OCI-LY7 (cell line): ENCODE data around the gene SLC48A1. TPM values are rescaled to one million over a fixed set of nuclear protein-coding genes. Genes with fewer than 3 reads are reported as not detected.

Experiments used
- BruUV-seq: library from RNA; stranded (reverse); fragments of 400-500 nt; replicated peaks from 2 replicates; lab custom pipeline; 2021; lab: Mats Ljungman, UMichigan
- CTCF ChIA-PET: fragments of 300-600 bp; sonication (Branson Sonifier 250); formaldehyde crosslinking; loops from one replicate; lab custom pipeline; 2022; ENCODE audit warnings: antibody characterized with exemption; ENCODE audit not compliant: unreplicated experiment; lab: Charles Lee
- POLR2A ChIA-PET: fragments of 300-600 bp; sonication (Branson Sonifier 250); formaldehyde crosslinking; loops from one replicate; lab custom pipeline; 2022; ENCODE audit warnings: antibody characterized with exemption; lab: Charles Lee
- DNase-seq: peaks from one replicate; pipeline ENCODE4 v3.0.0-alpha.2; 2015; ENCODE audit warnings: low spot score
- H2AFZ ChIP-seq: fragments of 200-600 bp; sonication (generic), shearing (Covaris generic); 2 replicates; pipeline ENCODE4 v1.6.1; 2014; ENCODE audit warnings: mild to moderate bottlenecking, antibody characterized with exemption, low read length, moderate library complexity
- H3K27ac ChIP-seq: fragments of 200-600 bp; sonication (generic); 2 replicates; pipeline ENCODE4 v1.5.1; 2014; ENCODE audit warnings: mixed run types, low read depth, mild to moderate bottlenecking, moderate library complexity, low read length, inconsistent platforms; ENCODE audit not compliant: poor library complexity, severe bottlenecking
- H3K36me3 ChIP-seq: fragments of 200-600 bp; sonication (generic); 2 replicates; pipeline ENCODE4 v1.6.1; 2014; ENCODE audit warnings: mild to moderate bottlenecking, antibody characterized with exemption, low read length, moderate library complexity, mixed read lengths; ENCODE audit not compliant: insufficient read depth
- H3K4me1 ChIP-seq: fragments of 200-600 bp; sonication (generic); 2 replicates; pipeline ENCODE4 v1.5.1; 2014; ENCODE audit warnings: mild to moderate bottlenecking, low read length; ENCODE audit not compliant: insufficient read depth, poor library complexity, severe bottlenecking
- H3K4me2 ChIP-seq: fragments of 200-600 bp; sonication (generic); 2 replicates; pipeline ENCODE4 v1.6.1; 2014; ENCODE audit warnings: mild to moderate bottlenecking, low read length
- H3K4me3 ChIP-seq: fragments of 200-600 bp; sonication (generic); 2 replicates; pipeline ENCODE4 v1.5.1; 2014; ENCODE audit warnings: mild to moderate bottlenecking, low read depth, low read length; ENCODE audit not compliant: poor library complexity, severe bottlenecking
- H3K79me2 ChIP-seq: fragments of 200-600 bp; sonication (generic); 2 replicates; pipeline ENCODE4 v1.6.1; 2016; ENCODE audit warnings: low read depth, mild to moderate bottlenecking, low read length, moderate library complexity, mixed read lengths; ENCODE audit not compliant: insufficient read depth
- H3K9me2 ChIP-seq: fragments of 200-600 bp; sonication (generic); 2 replicates; pipeline ENCODE4 v1.6.1; 2016; ENCODE audit warnings: mild to moderate bottlenecking, low read length, mixed read lengths; ENCODE audit not compliant: insufficient read depth
- H3K9me3 ChIP-seq: fragments of 200-600 bp; sonication (generic); 2 replicates; pipeline ENCODE4 v1.6.1; 2014; ENCODE audit warnings: mild to moderate bottlenecking, mixed run types, low read length, mixed read lengths
- H4K20me1 ChIP-seq: fragments of 200-600 bp; sonication (generic); 2 replicates; pipeline ENCODE4 v1.6.1; 2014; ENCODE audit warnings: mild to moderate bottlenecking, antibody characterized with exemption, low read length, moderate library complexity, mixed read lengths; ENCODE audit not compliant: insufficient read depth
- EZH2phosphoT487 ChIP-seq: fragments of 200-600 bp; sonication (generic); IDR thresholded peaks from 2 replicates; pipeline ENCODE4 v1.6.1; 2018; ENCODE audit warnings: low read depth, borderline replicate concordance, mild to moderate bottlenecking, mixed run types, antibody characterized with exemption, low read length, moderate library complexity, mixed read lengths
- intact Hi-C: fragments of 100-400 bp; cut with micrococcal nuclease; formaldehyde crosslinking; loops from one replicate; pipeline ENCODE4 v1.10.0; 2022; ENCODE audit not compliant: unreplicated experiment
- total RNA-seq, 2 experiments: library from RNA; depleted of rRNA in 1 of 2; stranded (reverse); fragments of >200 nt in 1 of 2; shearing (Covaris generic) in 1 of 2; gene quantifications; 2 replicates each; pipeline ENCODE4 v1.2.3, GENCODE V29; 2014 to 2022
- TF ChIP-seq, protein P1 (sequence below): fragments of 200-600 bp; sonication (generic); conservative IDR thresholded peaks from 2 replicates; pipeline ENCODE4 v1.5.1; 2014; ENCODE audit warnings: mild to moderate bottlenecking, antibody characterized with exemption, low read length, moderate library complexity, mixed read lengths

SLC48A1 gene
- total RNA-seq, 2 experiments from 2014 or later = 9.6 to 12.0 TPM

DNA sequence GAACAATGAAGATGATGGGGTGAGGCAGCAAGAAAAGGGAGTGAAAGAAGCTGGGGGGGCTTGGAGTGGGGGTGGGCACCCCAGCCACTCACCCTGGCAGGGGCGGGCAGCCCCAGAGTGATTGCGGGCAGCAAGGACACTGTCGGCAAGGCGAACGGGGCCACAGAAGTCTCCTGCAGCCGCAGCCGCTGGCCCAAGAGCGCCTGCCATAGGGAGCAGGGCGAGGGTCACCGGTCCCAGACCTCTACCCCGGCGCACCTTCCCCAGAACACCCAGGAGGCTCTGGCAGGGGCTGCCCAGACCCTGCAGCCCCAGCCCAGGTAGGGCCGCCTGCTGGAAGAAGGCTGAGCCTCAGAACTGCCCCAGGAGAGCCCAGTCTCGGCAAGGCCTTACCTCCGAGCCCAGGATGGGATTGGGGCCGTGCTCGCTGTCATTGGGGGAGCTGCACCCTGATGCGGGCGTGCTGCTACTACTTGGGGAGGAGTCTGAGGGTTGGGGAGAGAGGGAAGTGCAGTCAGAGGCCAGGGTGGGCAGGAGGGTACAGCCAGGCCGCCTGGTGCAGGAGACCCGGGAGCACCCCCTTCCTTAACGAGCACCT lies 22.9 kb downstream of the SLC48A1 start:
- CTCF ChIA-PET = interaction anchor here (2.9 kb wide), 1 partner anchor 12 kb away, joined by 9 read pairs; no protein-coding TSS in a partner anchor
- intact Hi-C loops = loop anchor here (2.0 kb wide), 1 partner anchor 153 kb away; no protein-coding TSS in a partner anchor

DNA sequence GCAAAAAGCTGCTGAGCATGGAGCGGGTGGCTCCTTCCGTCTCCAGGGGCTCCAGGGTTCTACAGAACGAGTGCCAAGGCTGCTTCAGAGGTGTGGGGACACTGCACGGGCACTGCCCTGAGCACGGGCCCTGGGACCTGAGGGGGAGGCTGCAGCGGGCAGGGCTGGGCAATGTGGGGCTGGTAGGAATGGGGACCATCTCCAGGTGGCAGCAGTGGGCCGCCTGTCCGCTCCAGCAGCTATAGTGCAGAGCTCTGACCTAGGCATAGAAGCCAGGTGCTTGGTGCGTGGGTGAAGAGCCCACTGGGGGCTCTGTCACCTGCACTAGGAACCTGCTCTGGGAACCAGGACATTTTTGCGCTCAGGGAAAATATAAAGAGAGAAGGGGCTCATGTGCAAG lies 24.4 kb downstream of the SLC48A1 start:
- ChIA-PET POLR2A (interaction anchor here (0.6 to 2.4 kb wide), 6 partner anchors 10 to 38 kb away, joined by 3 to 8 read pairs (median 4); no protein-coding TSS in a partner anchor), CTCF (interaction anchor here (0.6 to 3.5 kb wide), 10 partner anchors 10 to 56 kb away, joined by 3 to 28 read pairs (median 6); no protein-coding TSS in a partner anchor)
- peak; percentile 83 for DNase-seq
- Histone ChIP-seq H3K27ac (no peak overlapping the region), H2AFZ (no peak overlapping the region), H3K4me1 (peaks cover 10% of the 10 kb centered on the region), H4K20me1 (0 out of 2 replicates have a peak, but pooled peaks cover 7% of the 10 kb centered on the region), H3K4me2 (no peak overlapping the region), H3K9me3 (no peaks in the 10 kb centered on the region), H3K4me3 (no peak overlapping the region), H3K79me2 (no peaks in the 10 kb centered on the region), H3K9me2 (no peaks in the 10 kb centered on the region), H3K36me3 (peaks cover 51% of the 10 kb centered on the region)
- intact Hi-C loops = loop anchor here (1.0 to 2.0 kb wide), 3 partner anchors 20 to 151 kb away; no protein-coding TSS in a partner anchor
- no TSS peak for BruUV-seq
- TF ChIP-seq EZH2phosphoT487 = no peak
- TF ChIP-seq, protein P1, sequence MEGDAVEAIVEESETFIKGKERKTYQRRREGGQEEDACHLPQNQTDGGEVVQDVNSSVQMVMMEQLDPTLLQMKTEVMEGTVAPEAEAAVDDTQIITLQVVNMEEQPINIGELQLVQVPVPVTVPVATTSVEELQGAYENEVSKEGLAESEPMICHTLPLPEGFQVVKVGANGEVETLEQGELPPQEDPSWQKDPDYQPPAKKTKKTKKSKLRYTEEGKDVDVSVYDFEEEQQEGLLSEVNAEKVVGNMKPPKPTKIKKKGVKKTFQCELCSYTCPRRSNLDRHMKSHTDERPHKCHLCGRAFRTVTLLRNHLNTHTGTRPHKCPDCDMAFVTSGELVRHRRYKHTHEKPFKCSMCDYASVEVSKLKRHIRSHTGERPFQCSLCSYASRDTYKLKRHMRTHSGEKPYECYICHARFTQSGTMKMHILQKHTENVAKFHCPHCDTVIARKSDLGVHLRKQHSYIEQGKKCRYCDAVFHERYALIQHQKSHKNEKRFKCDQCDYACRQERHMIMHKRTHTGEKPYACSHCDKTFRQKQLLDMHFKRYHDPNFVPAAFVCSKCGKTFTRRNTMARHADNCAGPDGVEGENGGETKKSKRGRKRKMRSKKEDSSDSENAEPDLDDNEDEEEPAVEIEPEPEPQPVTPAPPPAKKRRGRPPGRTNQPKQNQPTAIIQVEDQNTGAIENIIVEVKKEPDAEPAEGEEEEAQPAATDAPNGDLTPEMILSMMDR = peak; percentile 87

More for the DNA sequence above, 22.9 kb downstream of the SLC48A1 start:
- Histone ChIP-seq H3K36me3 (peaks cover 62% of the 10 kb centered on the region), H3K79me2 (no peaks in the 10 kb centered on the region), H3K9me2 (no peaks in the 10 kb centered on the region), H3K4me3 (no peak overlapping the region), H3K4me2 (no peak overlapping the region), H3K27ac (no peak overlapping the region), H3K9me3 (no peaks in the 10 kb centered on the region), H3K4me1 (peaks cover 9% of the 10 kb centered on the region), H2AFZ (no peak overlapping the region), H4K20me1 (no peaks in the 10 kb centered on the region)
- no TSS peak for BruUV-seq
- POLR2A ChIA-PET = interaction anchor here (2.4 kb wide), 1 partner anchor 37 kb away, joined by 8 read pairs; no protein-coding TSS in a partner anchor
- DNase-seq = no peak
- TF ChIP-seq EZH2phosphoT487 = no peak
- TF ChIP-seq, protein P1 = no peak
